ENCODE data around the gene BRME1.
"Not testable (repeated sequence)": the region's sequence is repeated elsewhere in the genome, so short reads cannot be mapped to it uniquely, and the experiment has no call there.

BRME1 gene

GRCh38 chr19:13866463-13867046 lies 39.4 kb downstream of the BRME1 start:
- no peak for DNase-seq (ENCODE audit: low spot score)

GRCh38 chr19:13865571-13866462 lies 40.1 kb downstream of the BRME1 start:
- no peak for DNase-seq (ENCODE audit: low spot score)

GRCh38 chr19:13864667-13865570 lies 41.0 kb downstream of the BRME1 start:
- DNase-seq (ENCODE audit: low spot score), result no peak

GRCh38 chr19:13864046-13864666 lies 41.8 kb downstream of the BRME1 start:
- no peak for DNase-seq (ENCODE audit: low spot score)

GRCh38 chr19:13861714-13862531 lies 44.0 kb downstream of the BRME1 start:
- DNase-seq (ENCODE audit: low spot score), result peak; percentile 77

- no peak for DNase-seq (ENCODE audit: low spot score)
These were observed 44.6 kb downstream of the BRME1 start for GRCh38 chr19:13861392-13861713.

- DNase-seq (ENCODE audit: low spot score), result no peak
These were observed 45.1 kb downstream of the BRME1 start for GRCh38 chr19:13860679-13861391.

- peak; percentile 36 for DNase-seq (ENCODE audit: low spot score)
These were observed 46.5 kb downstream of the BRME1 start for GRCh38 chr19:13859361-13859880.

GRCh38 chr19:13856497-13856896 lies 49.4 kb downstream of the BRME1 start:
- no peak for DNase-seq (ENCODE audit: low spot score)

GRCh38 chr19:13852171-13852707 lies 53.7 kb downstream of the BRME1 start:
- not testable (repeated sequence) for DNase-seq (ENCODE audit: low spot score)

- DNase-seq (ENCODE audit: low spot score), result not testable (repeated sequence)
These were observed 54.2 kb downstream of the BRME1 start for GRCh38 chr19:13851734-13852114.

- DNase-seq (ENCODE audit: low spot score), result no peak
These were observed 54.8 kb downstream of the BRME1 start for GRCh38 chr19:13850910-13851733.

- DNase-seq (ENCODE audit: low spot score), result peak; percentile 26
These were observed 55.7 kb downstream of the BRME1 start for GRCh38 chr19:13849991-13850909.

GRCh38 chr19:13848798-13849676 lies 56.9 kb downstream of the BRME1 start:
- DNase-seq (ENCODE audit: low spot score), result no peak

- no peak for DNase-seq (ENCODE audit: low spot score)
These were observed 57.6 kb downstream of the BRME1 start for GRCh38 chr19:13848340-13848677.

GRCh38 chr19:13847407-13848339 lies 58.2 kb downstream of the BRME1 start:
- peak; percentile 82 for DNase-seq (ENCODE audit: low spot score)

All from SK-N-DZ (cell line).